Measurements from ENCODE around the gene ISYNA1.

Gene ISYNA1

DNA sequence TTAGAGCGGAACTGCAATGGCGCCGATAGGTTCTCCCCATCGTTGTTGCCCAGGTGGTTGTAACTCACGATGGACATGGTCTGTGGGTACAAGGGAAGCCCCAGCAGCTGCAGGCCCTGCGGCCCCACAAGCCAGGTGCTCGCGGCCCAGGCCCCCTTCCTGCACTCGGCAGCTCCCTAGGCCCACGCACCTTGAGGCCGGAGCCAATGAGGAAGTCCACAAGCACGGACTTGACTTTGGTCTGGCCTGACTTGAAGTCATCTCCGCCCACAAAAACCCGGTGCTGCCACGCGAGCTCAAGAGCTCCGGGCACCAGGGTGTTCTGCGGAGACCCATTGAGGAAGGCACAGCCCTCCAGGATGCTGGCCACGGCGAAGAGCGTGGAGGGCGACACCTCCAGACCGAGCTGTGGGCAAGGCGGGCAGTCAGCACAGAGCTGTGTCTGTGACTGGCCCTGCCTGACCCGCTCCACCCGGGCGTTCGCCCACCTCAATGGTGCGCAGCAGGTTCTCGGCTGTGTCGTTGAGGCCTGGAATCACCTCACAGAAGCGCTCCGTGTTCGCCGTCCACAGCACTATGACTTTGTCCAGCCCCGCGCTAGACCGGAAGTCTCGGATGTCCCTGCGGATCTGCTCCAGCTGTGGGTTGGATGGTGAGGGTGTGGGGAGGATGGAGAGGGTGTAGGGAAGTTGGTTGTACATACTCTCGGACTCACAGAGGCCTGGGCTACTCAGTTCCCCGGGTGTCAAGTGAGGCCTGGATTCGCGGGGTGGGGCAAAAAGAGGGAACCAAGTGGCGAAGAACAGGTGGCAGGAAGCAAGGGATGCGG lies 1.9 kb downstream of the ISYNA1 start:
- peaks cover 25% of the 10 kb centered on the region for H3K36me3 ChIP-seq (ENCODE audit: control insufficient read depth, insufficient read depth, low read length)
- 95 to 96% methylated on average over 34 to 46 of the region's 46 CpGs for WGBS, 2 experiments (ENCODE audit: insufficient coverage in 2 of 2)
- no peak overlapping the region for H3K27ac ChIP-seq (ENCODE audit: low read depth, low read length, severe bottlenecking)
- no peaks in the 10 kb centered on the region for H3K9me3 ChIP-seq (ENCODE audit: control insufficient read depth, low read length)
- peak overlapping the region; percentile 60 for H3K4me3 ChIP-seq (ENCODE audit: extremely low read depth, insufficient read depth, low read length, poor library complexity, severe bottlenecking)
- peaks cover 50% of the 10 kb centered on the region for H3K4me1 ChIP-seq (ENCODE audit: control insufficient read depth, insufficient read depth, low read length, poor library complexity, severe bottlenecking)

DNA sequence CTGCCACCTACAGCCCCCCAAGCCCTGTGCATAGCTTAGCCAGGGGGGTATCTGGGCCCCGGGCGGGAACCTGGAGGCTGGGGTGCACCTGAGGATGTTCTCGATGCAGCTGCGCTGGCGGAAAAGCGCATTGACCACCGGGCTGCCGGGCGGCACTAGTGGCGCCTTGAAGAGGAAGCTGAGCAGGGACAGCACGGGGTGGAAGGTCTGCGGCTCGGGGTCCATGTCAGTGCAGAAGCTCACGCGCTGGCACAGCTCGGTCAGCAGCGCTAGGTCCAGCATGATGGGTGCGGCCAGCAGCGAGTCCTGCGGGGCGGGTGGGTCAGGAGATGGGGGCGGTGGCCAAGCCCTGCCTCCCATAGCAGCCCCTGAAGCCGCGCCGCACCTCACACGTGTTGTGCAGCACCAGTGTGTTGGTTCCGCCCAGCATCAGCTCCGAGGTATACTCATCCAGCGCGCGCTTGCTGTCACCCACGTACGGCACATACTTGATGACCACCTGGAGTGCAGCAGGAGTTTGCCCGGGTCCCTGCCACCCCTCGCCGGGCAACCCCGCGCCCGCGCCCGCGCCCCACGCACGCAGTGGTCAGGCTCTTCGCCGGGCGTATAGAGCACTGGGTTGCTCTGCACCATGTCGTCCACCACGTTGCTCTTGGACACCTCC lies 2.6 kb downstream of the ISYNA1 start:
- Histone ChIP-seq H3K4me1 (ENCODE audit: control insufficient read depth, insufficient read depth, low read length, poor library complexity, severe bottlenecking) (peaks cover 49% of the 10 kb centered on the region), H3K27ac (ENCODE audit: low read depth, low read length, severe bottlenecking) (no peak overlapping the region), H3K9me3 (ENCODE audit: control insufficient read depth, low read length) (no peaks in the 10 kb centered on the region), H3K4me3 (ENCODE audit: extremely low read depth, insufficient read depth, low read length, poor library complexity, severe bottlenecking) (no peak overlapping the region), H3K36me3 (ENCODE audit: control insufficient read depth, insufficient read depth, low read length) (peaks cover 28% of the 10 kb centered on the region)
- 96 to 97% methylated on average over 49 of the region's 49 CpGs for WGBS, 2 experiments (ENCODE audit: insufficient coverage in 2 of 2)

DNA sequence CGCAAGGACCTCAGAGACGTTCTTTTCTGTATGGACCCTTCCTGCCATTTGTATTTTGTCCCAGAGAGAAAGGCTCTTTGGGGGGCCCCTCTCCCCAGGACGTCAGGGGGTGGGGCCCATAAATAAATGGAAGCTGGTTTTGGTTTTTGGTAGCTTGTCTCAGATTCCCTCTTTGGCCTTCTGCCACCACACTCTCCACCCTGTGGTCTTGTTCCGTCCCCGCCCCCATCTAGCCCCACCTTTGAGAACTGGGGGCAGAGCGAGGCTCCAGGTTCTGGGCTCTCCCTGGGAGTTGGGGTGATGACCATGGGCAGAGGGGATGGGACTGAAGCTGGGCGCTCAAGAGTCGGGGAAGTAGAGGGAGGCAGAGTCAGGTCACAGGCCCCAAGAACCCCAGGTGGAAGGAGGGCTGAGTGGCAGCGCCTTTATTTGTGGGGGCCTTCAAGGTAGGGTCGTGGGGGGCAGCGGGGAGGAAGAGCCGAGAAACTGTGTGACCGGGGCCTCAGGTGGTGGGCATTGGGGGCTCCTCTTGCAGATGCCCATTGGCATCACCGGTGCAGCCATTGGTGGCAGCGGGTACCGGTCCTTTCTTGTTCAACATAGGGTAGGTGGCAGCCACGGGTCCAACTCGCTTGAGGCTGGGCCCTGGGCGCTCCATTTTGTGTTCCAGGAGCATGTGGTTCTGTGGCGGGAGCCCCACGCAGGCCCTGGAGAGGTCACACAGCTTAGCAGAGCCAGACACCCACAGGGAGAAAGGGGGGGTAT lies 3.3 kb downstream of the ISYNA1 start:
- H3K27ac ChIP-seq (ENCODE audit: low read depth, low read length, severe bottlenecking) = no peak overlapping the region
- H3K4me1 ChIP-seq (ENCODE audit: control insufficient read depth, insufficient read depth, low read length, poor library complexity, severe bottlenecking) = peaks cover 46% of the 10 kb centered on the region
- no peak overlapping the region for H3K4me3 ChIP-seq (ENCODE audit: extremely low read depth, insufficient read depth, low read length, poor library complexity, severe bottlenecking)
- no peaks in the 10 kb centered on the region for H3K9me3 ChIP-seq (ENCODE audit: control insufficient read depth, low read length)
- WGBS, 2 experiments (ENCODE audit: insufficient coverage in 2 of 2) = 90 to 93% methylated on average over 15 of the region's 21 CpGs
- H3K36me3 ChIP-seq (ENCODE audit: control insufficient read depth, insufficient read depth, low read length) = peaks cover 28% of the 10 kb centered on the region

DNA sequence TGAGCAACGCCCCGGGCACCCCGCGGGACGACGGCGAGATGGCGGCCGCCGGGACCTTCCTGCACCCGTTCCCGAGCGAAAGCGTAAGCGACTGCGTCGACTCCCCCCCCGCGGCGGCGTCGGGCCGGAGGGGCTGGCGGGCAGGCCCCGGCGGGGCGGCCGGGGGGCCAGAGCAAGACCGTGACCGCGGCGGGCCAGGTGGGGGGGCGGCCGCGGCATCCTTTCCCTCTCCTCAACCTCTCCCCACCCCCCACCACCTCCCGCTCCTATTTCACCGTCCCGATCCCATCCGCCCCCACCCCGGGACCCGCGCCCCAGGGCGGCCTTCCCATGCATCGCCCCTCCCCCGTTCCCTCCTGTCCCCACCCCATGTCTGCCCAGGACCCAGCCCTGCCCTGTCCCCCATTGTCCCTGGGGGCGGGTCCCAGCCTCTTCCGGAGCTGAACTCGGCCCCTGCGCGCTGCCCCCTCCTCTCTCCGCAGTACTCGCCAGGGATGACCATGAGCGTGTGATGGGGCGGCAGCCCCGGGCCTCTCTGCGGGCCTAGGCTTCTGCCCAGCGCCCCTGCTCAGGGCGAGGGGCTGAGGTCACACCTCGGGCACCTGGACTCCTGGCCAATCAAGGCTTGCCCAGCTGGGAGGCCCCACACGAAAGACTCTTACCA lies 4.1 kb downstream of the ISYNA1 start:
- WGBS, 2 experiments (ENCODE audit: insufficient coverage in 2 of 2) = 7 to 16% methylated on average over 18 to 56 of the region's 60 CpGs
- H3K27ac ChIP-seq (ENCODE audit: low read depth, low read length, severe bottlenecking) = peak overlapping the region; percentile 5
- no peaks in the 10 kb centered on the region for H3K9me3 ChIP-seq (ENCODE audit: control insufficient read depth, low read length)
- peak overlapping the region; percentile 11 for H3K4me3 ChIP-seq (ENCODE audit: extremely low read depth, insufficient read depth, low read length, poor library complexity, severe bottlenecking)
- peaks cover 41% of the 10 kb centered on the region for H3K4me1 ChIP-seq (ENCODE audit: control insufficient read depth, insufficient read depth, low read length, poor library complexity, severe bottlenecking)
- H3K36me3 ChIP-seq (ENCODE audit: control insufficient read depth, insufficient read depth, low read length) = peaks cover 28% of the 10 kb centered on the region

DNA sequence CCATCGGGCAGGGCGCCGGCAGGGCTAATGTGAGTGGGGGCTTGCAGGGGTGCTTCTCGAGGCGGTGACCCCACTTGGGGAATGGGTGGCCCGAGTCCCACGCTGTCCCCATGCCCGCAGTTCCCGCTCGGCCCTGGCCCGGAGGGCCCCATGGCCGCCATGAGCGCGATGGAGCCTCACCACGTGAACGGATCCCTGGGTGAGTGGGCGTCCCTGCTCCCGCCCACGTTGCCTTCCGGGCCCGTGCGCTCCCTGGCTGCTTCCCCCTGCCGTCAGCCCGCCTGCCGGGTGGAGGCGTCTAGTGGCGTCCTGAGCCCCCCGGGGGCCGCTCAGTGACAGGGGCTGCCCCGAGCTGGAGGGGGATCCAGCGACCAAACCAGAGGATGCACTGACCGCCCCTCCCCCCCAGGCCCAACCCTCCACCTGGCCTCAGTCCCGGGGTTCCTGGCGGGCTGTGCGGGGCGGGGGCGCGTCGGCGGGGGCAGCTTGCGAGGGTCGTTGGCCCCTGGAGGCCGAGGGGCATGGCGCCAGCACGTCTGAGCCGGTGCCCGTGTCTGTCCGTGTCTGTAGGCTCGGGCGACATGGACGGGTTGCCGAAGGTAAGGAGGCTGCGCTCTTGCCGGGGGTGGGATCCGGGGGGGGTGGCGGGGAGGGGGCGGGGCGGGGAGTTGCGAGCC lies 4.8 kb downstream of the ISYNA1 start:
- peaks cover 39% of the 10 kb centered on the region for H3K4me1 ChIP-seq (ENCODE audit: control insufficient read depth, insufficient read depth, low read length, poor library complexity, severe bottlenecking)
- 34 to 35% methylated on average over 30 to 38 of the region's 59 CpGs for WGBS, 2 experiments (ENCODE audit: insufficient coverage in 2 of 2)

DNA sequence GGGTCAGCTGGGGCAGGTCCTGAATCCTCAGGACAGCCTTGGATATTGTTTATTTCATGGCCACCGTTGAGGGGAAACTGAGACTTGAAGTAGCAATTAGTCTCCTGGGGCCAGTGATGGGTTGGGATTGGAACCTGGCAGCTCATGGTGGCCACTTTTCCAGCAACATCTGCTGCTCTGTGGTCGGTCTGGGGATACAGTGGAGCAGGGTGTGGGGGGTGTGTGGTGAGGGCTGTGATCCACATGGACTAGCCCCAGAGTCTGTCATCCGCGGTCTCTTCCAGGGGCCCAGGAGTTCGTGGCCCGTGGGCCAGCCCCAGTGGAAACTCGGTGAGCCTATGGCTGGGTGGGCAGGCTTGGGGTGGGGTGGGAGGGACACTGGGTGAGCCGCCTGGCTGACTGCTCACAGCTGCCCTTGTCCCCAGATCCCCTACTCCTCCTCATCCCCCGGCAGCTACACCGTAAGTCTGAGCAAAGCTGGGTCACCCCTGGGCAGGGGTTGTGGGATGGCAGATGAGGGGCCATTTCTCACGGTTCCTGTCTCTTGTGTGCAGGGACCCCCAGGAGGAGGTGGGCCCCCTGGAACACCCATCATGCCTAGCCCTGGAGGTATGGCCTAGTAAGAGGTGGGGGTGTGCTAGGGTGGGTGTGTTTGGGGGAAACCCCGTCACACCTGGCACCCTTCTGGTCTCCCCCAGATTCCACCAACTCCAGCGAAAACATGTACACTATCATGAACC lies 5.5 kb downstream of the ISYNA1 start:
- Histone ChIP-seq H3K27ac (ENCODE audit: low read depth, low read length, severe bottlenecking) (no peak overlapping the region), H3K9me3 (ENCODE audit: control insufficient read depth, low read length) (no peaks in the 10 kb centered on the region), H3K4me1 (ENCODE audit: control insufficient read depth, insufficient read depth, low read length, poor library complexity, severe bottlenecking) (peaks cover 40% of the 10 kb centered on the region), H3K4me3 (ENCODE audit: extremely low read depth, insufficient read depth, low read length, poor library complexity, severe bottlenecking) (no peak overlapping the region), H3K36me3 (ENCODE audit: control insufficient read depth, insufficient read depth, low read length) (peaks cover 28% of the 10 kb centered on the region)
- 79 to 86% methylated on average over 4 to 6 of the region's 13 CpGs for WGBS, 2 experiments (ENCODE audit: insufficient coverage in 2 of 2)

More for the DNA sequence above, 4.8 kb downstream of the ISYNA1 start:
- Histone ChIP-seq H3K36me3 (ENCODE audit: control insufficient read depth, insufficient read depth, low read length) (peaks cover 28% of the 10 kb centered on the region), H3K4me3 (ENCODE audit: extremely low read depth, insufficient read depth, low read length, poor library complexity, severe bottlenecking) (peak overlapping the region; percentile 22), H3K27ac (ENCODE audit: low read depth, low read length, severe bottlenecking) (peak overlapping the region; percentile 23), H3K9me3 (ENCODE audit: control insufficient read depth, low read length) (no peaks in the 10 kb centered on the region)

DNA sequence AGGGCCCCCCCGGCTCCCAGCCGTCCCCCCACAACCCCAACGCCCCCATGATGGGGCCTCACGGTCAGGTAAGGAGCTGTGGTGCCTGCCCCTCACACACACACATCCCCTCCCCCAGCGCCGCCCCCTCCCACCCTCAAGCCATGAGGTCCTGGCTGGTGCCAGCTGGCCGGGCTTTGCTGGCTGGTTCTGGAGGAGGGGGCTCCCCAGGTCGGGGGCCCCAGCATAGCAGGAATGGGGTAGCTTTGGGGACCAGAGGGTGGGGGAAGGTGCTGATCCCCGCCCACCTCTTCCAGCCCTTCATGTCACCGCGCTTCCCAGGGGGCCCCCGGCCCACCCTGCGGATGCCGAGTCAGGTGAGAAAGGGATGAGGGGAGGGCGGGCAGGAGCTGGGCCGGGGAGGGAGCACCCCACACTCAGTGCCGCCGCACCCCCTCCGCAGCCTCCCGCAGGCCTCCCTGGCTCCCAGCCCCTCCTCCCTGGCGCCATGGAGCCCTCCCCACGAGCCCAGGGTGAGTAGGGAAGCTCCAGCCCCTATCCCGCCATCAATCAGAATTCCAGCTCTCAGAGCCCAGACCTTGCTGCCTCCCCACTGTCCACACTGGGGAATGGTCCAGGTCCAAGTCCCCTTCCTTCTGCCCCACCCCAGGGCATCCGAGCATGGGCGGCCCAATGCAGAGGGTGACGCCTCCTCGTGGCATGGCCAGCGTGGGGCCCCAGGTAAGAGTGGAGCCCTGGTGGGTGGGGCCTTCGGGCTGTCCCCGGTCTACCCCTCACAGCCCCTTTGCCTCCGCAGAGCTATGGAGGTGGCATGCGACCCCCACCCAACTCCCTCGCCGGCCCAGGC lies 6.4 kb downstream of the ISYNA1 start:
- no peaks in the 10 kb centered on the region for H3K9me3 ChIP-seq (ENCODE audit: control insufficient read depth, low read length)
- H3K27ac ChIP-seq (ENCODE audit: low read depth, low read length, severe bottlenecking) = no peak overlapping the region
- peaks cover 28% of the 10 kb centered on the region for H3K36me3 ChIP-seq (ENCODE audit: control insufficient read depth, insufficient read depth, low read length)
- 86 to 89% methylated on average over 10 to 19 of the region's 34 CpGs for WGBS, 2 experiments (ENCODE audit: insufficient coverage in 2 of 2)
- H3K4me1 ChIP-seq (ENCODE audit: control insufficient read depth, insufficient read depth, low read length, poor library complexity, severe bottlenecking) = peaks cover 39% of the 10 kb centered on the region
- no peak overlapping the region for H3K4me3 ChIP-seq (ENCODE audit: extremely low read depth, insufficient read depth, low read length, poor library complexity, severe bottlenecking)

DNA sequence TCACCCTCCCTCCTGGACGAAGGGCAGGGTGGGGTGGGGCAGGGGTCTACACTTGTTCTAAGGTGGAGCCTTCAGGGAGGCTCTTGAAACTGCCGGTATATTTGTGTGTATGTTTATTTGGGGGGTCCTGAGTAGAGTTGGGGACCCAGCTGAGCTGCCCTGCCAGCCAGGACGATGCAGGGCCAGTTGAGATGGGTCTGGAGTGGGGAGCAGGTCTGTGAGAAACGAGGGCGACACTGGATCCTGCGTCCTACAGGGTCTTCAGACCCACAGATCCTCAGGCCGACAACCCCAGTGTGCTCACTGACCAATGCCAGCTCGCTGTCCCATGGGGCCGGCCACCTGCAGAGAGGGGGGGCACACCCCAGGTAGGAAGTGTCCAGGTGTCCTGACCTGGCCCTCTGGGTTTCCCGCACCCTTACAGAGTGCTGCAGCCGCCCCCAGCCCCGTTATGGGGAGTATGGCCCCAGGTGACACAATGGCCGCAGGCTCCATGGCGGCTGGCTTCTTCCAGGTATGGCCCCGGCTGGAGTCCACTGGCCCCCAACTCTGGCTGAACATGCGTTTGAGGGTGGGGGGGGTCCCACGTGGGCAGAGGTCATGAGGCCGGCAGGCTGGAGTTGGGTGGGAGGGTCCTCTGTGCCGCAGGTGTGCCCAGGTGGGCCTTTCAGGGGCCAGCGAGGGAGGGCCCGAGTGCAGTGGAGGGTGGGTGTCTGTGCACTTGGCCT lies 7.4 kb downstream of the ISYNA1 start:
- Histone ChIP-seq H3K4me1 (ENCODE audit: control insufficient read depth, insufficient read depth, low read length, poor library complexity, severe bottlenecking) (peaks cover 37% of the 10 kb centered on the region), H3K36me3 (ENCODE audit: control insufficient read depth, insufficient read depth, low read length) (peaks cover 20% of the 10 kb centered on the region), H3K4me3 (ENCODE audit: extremely low read depth, insufficient read depth, low read length, poor library complexity, severe bottlenecking) (no peak overlapping the region), H3K27ac (ENCODE audit: low read depth, low read length, severe bottlenecking) (no peak overlapping the region), H3K9me3 (ENCODE audit: control insufficient read depth, low read length) (no peaks in the 10 kb centered on the region)
- 89 to 92% methylated on average over 19 to 20 of the region's 21 CpGs for WGBS, 2 experiments (ENCODE audit: insufficient coverage in 2 of 2)
